Endothelial cell of hepatic sinusoid (primary cell): ENCODE results near the gene MYL4.
"Not testable (repeated sequence)": the region's sequence is repeated elsewhere in the genome, so short reads cannot be mapped to it uniquely, and the experiment has no call there.

Experiments
- in situ Hi-C: cut with HindIII; loops from 2 replicates; pipeline ENCODE4 v1.10.0; 2017; ENCODE audit warnings: low sequenced_read_pairs

The MYL4 gene

DNA sequence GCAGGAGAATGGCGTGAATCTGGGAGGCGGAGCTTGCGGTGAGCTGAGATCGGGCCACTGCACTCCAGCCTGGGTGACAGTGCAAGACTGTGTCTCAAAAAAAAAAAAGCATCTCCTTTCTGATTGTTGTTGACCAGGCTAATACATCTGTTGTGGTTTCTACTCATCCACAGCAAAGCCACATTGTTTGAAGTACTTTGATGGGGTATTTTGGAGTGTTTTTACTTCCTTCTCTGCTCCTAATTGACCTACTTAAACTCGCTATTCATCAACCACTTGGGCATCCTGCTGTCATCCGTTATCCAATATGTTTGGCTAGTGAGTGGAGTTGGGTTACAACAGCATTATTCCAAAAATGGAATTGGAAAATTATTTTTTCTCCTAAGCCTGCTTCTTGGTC lies 16.6 kb upstream of the MYL4 start:
- in situ Hi-C loops: no loop called here

DNA sequence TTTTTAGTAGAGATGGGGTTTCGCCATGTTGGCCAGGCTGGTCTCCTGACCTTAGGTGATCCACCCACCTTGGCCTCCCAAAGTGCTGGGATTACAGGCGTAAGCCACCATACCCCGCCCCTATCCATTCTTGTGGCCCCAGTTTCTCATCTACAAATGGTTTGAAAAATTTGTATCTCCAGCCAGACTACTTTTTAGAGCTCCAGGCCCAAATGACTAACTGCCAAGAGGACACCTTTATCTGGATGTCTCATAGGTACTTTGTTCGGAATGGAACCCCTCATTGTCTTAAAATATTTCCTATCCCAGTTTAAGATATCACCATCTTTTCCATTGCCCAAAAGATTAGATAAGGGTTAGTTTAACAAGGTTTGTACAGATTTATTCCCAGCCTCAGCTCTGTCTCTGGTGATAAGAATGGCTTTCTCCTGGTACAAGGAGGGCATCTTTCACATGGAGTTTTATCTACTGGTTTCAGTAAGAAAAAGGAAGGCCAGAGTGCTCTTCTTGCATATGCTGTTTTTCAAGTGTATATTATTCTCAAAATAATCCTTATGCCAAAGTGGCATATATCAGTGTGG lies 15.1 kb upstream of the MYL4 start:
- in situ Hi-C loops: no loop called here

DNA sequence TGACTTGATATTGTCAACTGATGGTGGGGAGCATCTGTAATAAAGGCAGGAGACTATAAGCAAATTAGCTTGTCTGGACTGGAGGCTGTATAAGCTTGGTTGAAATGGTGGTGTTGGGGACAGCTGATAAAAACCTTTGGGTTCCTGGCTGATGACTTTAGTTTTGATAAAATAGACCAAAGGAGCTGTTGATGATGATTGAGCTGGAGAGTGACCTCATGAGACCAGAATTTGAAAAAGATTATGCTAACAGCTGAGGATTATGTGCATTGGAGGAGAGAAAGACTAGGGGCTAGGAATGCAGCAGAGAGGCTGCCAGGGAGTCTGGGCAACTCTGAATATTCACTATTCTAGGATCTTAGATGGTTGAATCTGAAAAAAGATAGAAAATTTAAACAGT lies 11.3 kb upstream of the MYL4 start:
- in situ Hi-C loops: no loop called here

DNA sequence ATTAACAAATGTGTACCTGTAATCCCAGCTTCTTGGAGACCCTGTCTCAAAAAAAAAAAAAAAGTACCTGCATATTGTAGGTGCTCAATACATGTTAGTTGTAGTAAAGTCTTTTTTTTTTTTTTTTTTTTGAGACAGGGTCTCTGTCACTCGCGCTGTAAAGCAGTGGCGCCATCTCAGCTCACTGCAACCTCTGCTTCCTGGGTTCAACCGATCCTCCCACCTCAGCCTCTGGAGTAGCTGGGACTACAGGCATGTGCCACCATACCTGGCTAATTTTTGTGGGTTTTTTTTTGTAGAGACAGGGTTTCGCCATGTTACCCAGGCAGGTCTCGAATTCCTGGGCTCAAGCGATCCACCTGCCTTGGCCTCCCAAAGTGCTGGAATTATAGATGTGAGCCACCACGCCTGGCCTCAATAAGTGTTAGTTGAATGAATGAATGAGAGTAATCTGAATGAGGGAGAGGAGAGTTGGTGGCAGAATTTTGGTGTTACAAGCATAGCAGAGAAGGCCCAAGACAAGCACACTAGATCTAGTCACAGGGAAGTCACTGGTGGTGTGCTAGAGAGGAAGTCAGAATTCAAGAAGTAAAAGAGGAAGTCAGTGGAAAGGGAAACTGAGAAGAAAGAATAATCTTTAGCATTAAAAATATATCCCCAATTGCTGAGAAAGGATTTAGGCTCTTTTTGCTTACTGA lies 9.4 kb upstream of the MYL4 start:
- in situ Hi-C loops: no loop called here

DNA sequence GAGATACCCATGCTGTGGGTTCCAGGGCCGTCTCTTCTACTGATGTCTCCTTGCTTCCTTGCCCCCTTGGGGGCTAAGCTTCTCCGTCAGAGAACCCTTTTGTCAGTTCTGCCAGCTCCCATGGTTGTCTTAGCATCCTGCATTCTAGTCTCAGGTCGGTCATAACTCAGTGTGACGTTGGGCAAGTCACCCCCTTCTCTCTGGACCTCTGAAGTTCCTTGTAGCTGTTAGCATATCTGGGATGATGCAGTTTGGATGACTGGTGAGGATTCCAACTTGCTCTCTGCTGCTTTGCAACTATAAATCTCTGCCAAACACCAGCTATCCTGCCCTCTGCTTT lies 8.9 kb upstream of the MYL4 start:
- in situ Hi-C loops: no loop called here

DNA sequence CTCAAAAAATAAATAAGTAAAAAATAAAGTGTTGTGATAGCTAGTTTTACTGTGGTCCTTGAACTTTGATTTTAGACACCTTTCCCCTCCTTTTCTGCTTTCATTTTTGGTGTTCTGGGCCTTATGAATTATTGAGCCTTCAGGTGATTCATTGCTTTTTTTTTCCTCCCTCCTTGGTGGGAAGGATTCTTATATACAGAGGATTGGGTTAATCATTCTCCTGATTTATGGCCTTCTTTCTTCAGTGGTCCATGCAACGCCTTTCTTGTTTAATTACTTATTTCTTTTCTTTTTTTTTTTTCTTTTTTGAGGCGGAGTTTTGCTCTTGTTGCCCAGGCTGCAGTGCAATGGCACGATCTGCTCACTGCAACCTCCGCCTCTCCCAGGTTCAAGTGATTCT lies 8.0 kb upstream of the MYL4 start:
- in situ Hi-C loops: no loop called here

DNA sequence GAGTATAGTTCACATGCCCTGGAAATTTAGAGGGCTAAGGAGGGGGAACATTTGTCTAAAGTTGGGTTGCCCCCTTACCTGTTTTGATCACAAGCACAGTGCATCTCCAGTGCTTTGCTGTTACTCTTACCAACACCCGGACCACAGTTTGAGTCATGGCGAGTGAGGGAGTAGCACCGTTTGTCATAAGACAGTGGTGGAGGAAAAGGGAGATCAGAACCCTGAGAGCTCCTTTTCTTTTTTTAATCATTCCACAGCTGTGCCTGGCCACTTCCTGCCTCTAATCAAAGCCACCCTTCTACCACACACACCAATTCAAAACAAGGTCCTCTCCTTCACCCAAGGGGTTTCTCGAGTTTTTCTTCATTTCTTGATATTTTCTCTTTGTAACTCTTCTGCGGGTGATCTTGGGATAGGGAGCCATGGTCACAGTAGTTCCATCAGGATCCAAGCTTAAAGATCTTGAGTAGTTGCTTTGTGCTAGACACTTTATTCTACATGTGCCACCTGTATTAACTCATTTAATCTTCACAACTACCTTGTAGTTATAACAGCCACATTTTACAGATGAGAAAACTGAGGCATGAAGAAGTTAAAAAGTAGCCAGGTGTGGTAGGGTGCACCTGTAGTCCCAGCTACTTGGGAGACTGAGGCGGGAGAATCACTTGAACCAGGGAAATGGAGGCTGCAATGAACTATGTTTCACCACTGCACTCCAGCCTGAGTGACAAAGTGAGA lies 5.0 kb upstream of the MYL4 start:
- in situ Hi-C loops: no loop called here

DNA sequence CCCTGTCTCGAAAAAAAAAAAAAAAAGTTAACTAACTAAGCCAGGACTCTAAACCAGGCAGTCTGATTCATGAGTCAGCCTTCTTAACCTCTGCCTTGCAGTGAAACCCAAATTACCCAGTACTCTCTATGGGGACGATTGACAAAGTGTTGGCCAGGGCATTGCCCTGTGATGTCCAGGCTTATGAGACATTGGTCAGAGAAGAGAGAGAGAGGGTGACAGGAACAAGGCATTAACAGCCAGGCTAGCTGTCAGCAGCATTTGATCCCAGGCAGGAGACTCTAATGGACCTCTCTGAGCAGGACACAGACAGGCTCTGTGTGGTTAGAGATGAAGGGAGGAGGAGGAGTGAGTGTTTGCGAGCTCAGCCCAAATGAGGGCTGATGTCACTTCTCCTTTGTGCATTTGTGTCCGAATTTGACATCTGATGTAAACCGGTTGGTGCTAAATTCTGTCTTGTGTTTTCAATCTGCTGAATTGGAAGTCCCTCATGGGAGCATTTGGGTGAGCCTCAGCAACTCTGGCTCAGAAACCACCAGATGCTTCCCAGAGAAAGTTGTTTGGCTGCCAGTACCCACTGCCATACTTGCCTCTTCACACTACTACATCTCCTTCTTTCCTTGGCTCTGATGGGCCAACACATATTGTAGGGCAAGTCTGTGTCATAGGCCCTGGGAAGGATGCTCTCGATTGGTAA lies 4.3 kb upstream of the MYL4 start:
- in situ Hi-C loops: no loop called here

DNA sequence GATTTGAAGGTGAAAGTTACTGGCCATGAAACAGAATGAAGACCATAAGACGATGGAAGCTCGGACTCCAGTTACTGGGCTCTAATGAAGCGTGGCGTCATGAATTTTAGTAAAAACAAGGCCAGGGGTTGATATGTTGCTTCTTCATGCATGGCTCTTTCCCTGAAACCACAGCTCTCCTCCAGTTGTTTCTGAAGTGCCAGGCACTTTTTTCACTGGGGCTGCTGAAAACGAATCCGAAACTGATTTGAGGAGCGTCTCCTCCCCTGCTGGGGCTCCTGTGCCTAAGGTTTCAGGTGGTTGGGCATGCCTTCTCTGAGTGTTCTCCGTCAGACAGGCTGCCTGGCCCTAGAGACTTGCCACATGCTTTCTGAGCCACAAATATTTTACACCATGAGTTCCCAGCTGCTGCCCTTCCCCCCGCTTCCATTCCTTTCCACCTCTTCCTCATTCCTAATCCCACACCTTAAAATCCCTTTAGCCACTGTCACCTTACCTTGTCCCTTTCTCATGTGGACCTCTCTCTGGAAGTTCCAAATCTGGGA lies 3.7 kb upstream of the MYL4 start:
- in situ Hi-C loops: no loop called here

DNA sequence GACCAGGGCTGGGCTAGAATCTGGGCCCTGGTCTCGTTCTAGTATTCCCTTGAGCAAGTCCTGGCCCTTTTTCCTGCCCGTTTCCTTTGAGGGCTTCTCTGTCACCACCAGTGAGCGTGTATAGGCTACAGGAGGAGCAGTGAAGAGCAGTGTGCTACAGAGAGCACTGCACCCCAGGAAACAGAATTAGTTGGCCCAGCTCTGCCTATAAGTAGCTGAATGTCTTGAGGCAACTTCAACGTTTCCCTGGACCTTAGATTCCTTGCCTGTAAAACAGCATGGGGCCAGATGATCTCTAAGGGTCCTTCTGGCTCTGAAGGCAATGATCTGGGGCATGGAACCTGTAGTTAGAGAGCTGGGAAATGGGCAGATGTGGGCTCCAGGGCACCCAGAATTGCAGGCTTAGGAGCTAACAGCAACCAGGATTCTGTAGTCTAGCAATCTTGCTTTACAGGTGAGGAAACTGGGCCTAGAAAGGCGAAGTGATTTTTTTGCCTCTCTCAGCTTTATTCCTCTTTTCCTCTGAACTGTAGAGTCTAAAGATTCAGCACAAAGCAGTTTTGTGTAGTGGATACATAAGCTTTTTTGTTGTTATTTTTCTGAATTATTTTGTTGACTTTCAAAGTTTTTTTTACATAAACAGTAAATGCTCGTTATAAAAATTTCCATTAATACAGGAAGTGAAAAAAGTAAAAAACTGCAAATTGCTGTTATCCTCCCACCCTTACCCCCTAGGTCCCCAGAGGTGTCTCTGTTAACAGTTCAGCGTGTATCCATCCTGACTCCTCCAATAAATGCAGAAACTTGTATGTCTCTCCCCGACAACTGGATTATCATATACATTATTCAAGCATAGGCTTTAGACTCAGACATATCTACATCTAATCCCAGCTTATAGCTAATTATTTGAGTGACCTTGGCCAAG lies 1.7 kb upstream of the MYL4 start:
- in situ Hi-C loops: no loop called here

DNA sequence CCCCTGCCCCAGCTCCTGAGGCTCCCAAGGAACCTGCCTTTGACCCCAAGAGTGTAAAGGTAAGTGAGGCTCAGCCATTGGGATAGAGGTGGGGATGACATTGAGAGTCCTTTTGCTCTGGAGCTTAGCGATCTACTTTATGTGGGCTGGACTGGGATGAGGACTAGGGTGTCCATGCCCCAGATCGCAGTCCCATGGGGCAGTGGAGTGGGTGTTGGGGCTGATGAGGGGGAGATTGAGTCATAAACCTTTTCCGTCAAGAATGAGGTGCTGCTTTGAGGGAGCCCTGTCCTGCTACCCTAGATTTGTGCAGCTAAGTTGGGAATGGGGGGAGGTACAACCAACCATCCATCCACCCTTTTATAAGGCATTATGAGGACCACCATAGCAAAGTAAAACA lies 351 bp downstream of the MYL4 start:
- in situ Hi-C loops: no loop called here

DNA sequence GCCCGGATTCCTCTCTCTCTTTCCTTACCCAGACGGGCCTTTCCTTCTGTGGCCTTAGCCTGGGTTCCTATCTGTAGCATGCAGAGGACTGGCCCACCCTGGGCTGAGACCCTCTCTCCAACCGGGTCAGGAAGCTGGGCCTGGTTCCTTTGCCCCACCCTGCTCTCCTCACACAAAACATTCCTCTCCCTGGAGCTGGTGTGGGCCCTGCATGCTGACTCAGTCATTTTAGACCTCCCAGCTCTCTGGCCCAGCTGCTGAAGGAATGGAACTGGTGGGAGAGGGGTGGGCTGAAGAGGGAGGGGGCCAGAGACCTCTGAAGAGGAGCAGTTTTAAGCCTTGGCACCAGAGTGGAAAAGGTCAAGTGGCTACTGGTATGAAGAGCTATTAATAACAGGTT lies 957 bp downstream of the MYL4 start:
- in situ Hi-C loops: no loop called here

DNA sequence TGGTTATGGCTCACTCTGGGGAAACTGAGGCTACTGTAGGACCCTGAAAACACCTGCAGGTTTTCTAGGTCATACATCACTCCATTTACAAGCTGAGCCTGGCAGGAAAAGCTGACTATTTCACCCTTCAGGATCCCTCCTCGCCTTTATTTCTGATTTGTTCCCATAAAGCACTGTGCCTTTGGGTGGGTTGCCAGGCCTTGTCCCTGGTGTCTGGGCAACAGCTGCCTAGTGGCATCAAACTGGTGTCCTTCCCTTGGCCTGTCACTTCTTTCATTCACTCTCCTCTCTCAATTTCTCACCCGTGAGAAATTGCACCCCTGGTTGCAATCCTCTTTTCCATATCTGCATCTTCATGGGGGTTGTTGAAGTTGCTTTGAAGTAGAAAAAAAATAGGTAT lies 1.6 kb downstream of the MYL4 start:
- in situ Hi-C loops: no loop called here

DNA sequence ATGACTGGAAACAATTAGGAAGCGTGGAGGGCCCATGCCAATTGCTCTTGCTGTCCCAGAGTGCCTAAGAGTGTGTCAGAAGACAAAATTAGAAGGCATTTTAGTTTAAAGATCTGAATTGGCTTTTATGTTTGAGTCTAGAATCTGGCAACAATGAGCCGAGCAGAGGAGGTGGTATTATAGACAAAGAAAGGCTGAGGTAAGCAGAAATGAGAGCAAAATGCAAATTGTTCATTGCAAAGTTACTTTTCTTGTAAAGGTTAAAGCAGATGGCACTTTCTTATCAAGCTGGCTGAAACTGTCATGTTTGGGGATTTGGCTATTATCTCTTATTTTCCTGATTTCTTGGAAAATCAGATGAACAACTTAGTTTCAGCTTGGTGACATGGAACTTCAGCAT lies 3.3 kb downstream of the MYL4 start:
- in situ Hi-C loops: no loop called here

DNA sequence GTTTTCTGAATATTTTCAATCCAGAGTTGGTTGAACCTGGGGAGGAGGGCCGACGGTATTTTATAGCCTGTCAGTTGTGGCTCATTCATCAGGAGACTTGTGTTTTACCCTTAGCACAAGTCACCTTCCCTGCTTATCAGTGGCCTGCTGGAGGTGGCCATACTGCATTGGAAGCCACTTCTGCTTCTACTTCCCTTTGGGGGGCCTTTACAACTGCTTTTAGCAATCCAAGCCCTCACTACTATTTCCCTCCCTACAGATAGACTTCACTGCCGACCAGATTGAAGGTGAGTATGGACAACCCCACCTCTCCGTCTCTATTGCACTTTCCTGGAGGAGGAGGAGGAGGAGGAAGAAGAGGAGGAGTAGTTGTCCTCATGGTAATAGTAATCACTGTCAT lies 4.4 kb downstream of the MYL4 start:
- in situ Hi-C loops: no loop called here

DNA sequence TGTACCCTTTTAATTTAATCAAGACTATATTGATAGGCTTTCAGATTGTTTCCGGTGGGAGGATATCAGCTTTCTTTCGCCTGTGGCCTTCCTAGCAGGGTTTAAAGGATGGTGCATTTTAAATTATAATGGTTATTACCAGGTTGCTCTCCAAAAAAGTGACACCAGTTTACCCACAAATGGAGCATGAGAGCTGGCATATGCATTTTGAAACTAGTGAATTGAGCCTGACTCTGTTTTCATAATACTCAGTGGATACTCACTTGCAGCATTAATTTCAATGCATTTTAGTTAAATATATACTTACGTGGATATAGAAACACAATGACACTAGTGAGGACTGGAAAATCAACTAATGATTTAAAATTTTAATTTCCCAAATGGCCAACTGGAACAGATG lies 5.8 kb downstream of the MYL4 start:
- in situ Hi-C loops: no loop called here

DNA sequence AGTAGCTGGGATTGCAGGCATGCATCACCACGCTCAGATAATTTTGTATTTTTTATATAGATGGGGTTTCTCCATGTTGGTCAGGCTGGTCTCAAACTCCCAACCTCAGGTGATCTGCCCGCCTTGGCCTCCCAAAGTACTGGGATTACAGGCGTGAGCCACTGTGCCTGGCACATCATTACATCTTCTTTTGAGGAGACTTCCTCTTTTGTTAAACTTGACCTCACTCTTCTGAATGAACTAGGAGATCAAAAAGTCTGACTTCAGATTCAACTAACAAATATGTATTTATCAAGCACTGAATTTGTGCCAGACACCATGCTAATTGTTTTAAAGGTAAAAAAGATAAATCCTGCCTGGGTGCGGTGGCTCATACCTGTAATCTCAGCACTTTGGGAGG lies 7.7 kb downstream of the MYL4 start:
- in situ Hi-C loops: not testable (repeated sequence)

DNA sequence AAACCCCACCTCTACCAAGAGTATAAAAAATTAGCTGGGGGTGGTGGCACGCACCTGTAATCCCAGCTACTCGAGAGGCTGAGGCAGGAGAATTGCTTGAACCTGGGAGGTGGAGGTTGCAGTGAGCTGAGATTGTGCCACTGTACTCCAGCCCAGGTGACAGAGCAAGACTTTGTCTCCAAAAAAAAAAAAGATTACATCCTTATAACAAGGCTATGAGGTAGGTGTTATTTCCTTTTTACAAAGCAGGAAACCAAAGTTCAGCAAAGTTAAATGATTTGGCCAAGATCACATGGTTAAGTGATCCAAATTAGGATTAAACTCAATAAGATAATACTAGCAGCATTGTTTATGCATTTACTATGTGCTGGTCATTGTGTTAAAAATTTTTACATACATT lies 8.1 kb downstream of the MYL4 start:
- in situ Hi-C loops: not testable (repeated sequence)

DNA sequence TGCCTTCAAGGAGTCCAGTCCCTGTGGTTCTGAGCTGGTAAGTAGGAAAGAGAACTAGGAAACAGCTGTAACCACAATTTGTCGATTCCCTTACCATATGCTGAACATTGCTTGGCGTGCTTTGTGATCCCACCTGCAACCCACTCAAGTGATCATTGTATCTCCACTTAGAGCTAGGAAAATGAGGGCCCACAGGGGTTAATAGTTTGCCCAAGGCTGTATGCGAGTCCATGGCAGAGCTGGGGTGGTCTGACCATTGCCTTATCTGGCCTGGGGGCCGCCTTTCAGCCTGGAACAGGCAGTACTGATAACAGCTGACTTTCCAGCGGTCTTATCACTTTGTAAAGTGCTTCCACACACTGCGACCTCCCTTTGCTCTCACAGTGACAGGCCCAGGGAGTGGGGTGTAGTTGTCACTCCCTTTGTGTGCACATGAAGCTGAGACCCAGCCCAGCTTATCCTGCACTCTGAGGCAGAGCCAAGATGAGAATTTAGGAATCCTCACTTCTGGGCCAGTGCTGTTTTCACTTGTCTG lies 9.8 kb downstream of the MYL4 start:
- in situ Hi-C loops: no loop called here
